ENCODE data around the gene USP43. TPM values are rescaled to one million over a fixed set of nuclear protein-coding genes. Genes with fewer than 3 reads are reported as not detected.
A peak's percentile ranks its signal among the peaks of the same experiment; 100 is the strongest.
"Not testable (repeated sequence)": the region's sequence is repeated elsewhere in the genome, so short reads cannot be mapped to it uniquely, and the experiment has no call there.

The USP43 gene
- total RNA-seq, 6 donors from 2014 or later = 5.9 to 17.9 (median 11.0) TPM

DNA sequence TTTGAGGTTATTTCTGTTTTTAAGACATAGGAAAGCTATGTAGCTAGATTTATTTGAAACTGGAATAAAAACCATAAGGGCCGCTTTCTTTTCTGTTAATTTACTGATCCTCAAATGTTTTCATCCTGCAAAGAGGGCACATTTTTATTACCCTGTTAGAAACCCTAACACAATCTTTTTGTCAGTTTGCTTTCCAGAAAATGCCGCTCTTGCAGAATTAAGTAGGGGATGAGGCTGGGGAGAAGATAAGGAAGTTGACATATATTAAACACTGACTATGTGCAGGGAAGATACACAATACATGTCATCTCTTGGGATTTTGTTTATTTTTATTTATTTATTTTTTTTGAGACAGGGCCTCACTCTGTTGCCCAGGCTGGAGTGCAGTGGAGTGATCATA lies 15.7 kb downstream of the USP43 start:
- no peaks in the 10 kb centered on the region for H3K36me3 ChIP-seq
- no peaks in the 10 kb centered on the region for H3K9me3 ChIP-seq
- H3K27me3 ChIP-seq = no peaks in the 10 kb centered on the region
- H3K4me1 ChIP-seq = no peaks in the 10 kb centered on the region
- DNase-seq (no peak), ATAC-seq (ENCODE audit: low FRiP score in 2 of 2) (no peak)
- H3K4me3 ChIP-seq = no peak overlapping the region
- H3K27ac ChIP-seq = no peak overlapping the region
- TF ChIP-seq POLR2A (IDR thresholded peaks at IDR 0.05) = no peak
- TF ChIP-seq EP300 (IDR thresholded peaks at IDR 0.05) = no peak
- TF ChIP-seq, protein P1, sequence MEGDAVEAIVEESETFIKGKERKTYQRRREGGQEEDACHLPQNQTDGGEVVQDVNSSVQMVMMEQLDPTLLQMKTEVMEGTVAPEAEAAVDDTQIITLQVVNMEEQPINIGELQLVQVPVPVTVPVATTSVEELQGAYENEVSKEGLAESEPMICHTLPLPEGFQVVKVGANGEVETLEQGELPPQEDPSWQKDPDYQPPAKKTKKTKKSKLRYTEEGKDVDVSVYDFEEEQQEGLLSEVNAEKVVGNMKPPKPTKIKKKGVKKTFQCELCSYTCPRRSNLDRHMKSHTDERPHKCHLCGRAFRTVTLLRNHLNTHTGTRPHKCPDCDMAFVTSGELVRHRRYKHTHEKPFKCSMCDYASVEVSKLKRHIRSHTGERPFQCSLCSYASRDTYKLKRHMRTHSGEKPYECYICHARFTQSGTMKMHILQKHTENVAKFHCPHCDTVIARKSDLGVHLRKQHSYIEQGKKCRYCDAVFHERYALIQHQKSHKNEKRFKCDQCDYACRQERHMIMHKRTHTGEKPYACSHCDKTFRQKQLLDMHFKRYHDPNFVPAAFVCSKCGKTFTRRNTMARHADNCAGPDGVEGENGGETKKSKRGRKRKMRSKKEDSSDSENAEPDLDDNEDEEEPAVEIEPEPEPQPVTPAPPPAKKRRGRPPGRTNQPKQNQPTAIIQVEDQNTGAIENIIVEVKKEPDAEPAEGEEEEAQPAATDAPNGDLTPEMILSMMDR (IDR thresholded peaks at IDR 0.05) = no peak
- TF ChIP-seq POLR2AphosphoS5 (IDR thresholded peaks at IDR 0.05) = no peak
- 89 to 98% methylated on average over 2 of the region's 2 CpGs for WGBS, 2 donors

DNA sequence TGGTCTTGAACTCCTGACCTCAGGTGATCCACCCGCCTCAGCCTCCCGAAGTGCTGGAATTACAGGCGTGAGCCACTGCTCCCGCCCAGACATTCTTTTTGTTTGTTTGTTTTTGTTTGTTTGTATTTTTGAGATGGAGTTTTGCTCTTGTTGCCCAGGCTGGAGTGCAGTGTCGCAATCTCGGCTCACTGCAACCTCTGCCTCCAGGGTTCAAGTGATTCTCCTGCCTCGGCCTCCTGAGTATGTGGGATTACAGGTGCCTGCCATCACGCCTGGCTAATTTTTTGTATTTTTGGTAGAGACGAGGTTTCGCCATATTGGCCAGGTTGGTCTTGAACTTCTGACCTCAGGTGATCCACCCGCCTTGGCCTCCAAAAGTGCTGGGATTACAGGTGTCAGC lies 18.2 kb downstream of the USP43 start:
- DNase-seq; H3K4me1 ChIP-seq; H3K4me3 ChIP-seq; H3K27ac ChIP-seq; H3K9me3 ChIP-seq; H3K36me3 ChIP-seq; ATAC-seq (ENCODE audit: low FRiP score in 2 of 2); H3K27me3 ChIP-seq: not testable (repeated sequence)
- WGBS, 2 donors = 91 to 92% methylated on average over 11 of the region's 11 CpGs

DNA sequence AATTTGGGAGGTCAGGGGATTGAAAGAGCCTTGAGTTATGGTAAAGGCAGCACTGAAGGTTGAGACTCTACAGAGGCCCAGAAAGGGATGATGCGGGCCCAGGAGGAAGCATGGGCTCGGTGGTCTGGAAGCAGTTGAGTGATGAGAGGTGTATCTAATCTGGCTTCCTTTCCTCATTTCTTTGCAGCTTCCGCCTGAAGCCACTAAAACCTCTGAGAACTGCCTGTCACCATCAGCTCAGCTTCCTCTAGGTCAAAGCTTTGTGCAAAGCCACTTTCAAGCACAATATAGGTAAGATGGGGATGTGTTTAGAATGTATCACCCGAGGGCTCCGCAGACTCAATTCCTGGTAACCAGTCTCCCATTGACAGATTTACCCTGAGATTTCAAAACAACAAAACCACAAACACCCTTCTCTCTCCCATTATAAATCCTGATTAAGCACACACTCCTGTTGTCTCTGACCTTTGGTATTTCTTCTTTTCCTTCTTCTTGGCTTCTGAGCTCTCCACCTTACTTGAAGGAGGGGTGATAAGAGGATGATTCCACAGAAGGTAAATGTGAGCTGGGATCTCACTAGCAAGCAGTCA lies 21.2 kb downstream of the USP43 start:
- H3K27me3 ChIP-seq = no peaks in the 10 kb centered on the region
- 63 to 77% methylated on average over 5 of the region's 5 CpGs for WGBS, 2 donors
- ATAC-seq (ENCODE audit: low FRiP score in 2 of 2) = no peak

DNA sequence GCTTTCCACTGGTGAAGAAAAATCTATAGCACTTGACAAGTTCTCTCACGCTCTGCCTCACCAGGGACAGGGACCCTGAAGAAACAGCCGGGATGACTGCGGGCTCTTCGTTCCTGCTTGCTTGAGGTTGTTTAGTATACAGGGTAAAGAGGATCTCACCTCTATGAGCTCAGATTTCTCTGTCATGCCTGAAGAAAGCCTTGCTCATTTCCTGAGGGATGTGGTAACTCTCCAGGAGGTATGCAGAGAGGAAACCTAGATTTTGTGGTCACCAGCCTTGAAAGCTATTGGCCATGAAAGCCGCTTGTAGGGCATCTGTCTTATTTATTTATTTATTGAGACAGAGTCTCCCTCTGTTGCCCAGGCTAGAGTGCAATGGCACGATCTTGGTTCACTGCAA lies 23.2 kb downstream of the USP43 start:
- Histone ChIP-seq H3K27ac (no peak overlapping the region), H3K4me1 (no peaks in the 10 kb centered on the region), H3K9me3 (no peaks in the 10 kb centered on the region), H3K4me3 (no peak overlapping the region), H3K36me3 (no peaks in the 10 kb centered on the region), H3K27me3 (no peaks in the 10 kb centered on the region)
- 62 to 65% methylated on average over 6 of the region's 6 CpGs for WGBS, 2 donors
- TF ChIP-seq EP300 (IDR thresholded peaks at IDR 0.05) (no peak), POLR2AphosphoS5 (IDR thresholded peaks at IDR 0.05) (no peak), POLR2A (IDR thresholded peaks at IDR 0.05) (no peak)
- TF ChIP-seq, protein P1 (IDR thresholded peaks at IDR 0.05) = no peak
- ATAC-seq (ENCODE audit: low FRiP score in 2 of 2) (no peak), DNase-seq (no peak)

More for the DNA sequence above, 21.2 kb downstream of the USP43 start:
- Histone ChIP-seq H3K4me1 (no peaks in the 10 kb centered on the region), H3K9me3 (no peaks in the 10 kb centered on the region), H3K4me3 (no peak overlapping the region), H3K27ac (no peak overlapping the region), H3K36me3 (no peaks in the 10 kb centered on the region)
- no peak for DNase-seq
- no peak for TF ChIP-seq EP300 (IDR thresholded peaks at IDR 0.05)
- TF ChIP-seq POLR2AphosphoS5 (IDR thresholded peaks at IDR 0.05) = no peak
- no peak for TF ChIP-seq POLR2A (IDR thresholded peaks at IDR 0.05)
- TF ChIP-seq, protein P1 (IDR thresholded peaks at IDR 0.05) = no peak

DNA sequence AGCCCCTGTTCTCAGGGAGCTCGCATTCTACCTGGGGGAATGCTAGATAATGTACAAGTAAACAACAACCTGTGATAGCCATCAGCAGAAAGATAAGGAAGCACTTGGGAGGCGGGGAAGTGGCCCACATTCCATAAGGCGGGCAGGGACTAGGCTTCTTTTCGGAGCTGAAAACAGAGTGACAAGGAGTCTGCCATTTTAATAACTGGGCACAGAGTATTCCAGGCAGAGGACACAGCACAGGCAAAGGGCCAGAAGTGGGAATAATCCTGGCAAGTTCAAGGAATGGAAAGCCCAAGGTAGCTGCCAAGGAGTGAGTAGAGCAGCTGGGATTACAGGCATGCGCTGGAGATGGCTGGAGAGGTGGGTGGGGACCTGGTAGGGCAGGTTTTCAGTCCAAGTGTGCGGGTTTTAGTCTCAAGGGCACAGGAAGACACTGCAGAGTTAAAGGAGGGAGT lies 24.3 kb downstream of the USP43 start:
- TF ChIP-seq EP300 (IDR thresholded peaks at IDR 0.05) (no peak), POLR2AphosphoS5 (IDR thresholded peaks at IDR 0.05) (peak in 1 of 2 donors; percentile 22), POLR2A (IDR thresholded peaks at IDR 0.05) (no peak)
- TF ChIP-seq, protein P1 (IDR thresholded peaks at IDR 0.05) = no peak
- H3K27ac ChIP-seq = peak overlapping the region in 1 of 4 donors; percentile 21
- H3K27me3 ChIP-seq = no peaks in the 10 kb centered on the region
- 65 to 69% methylated on average over 6 of the region's 6 CpGs for WGBS, 2 donors
- no peaks in the 10 kb centered on the region for H3K9me3 ChIP-seq
- no peaks in the 10 kb centered on the region for H3K4me1 ChIP-seq
- H3K36me3 ChIP-seq = no peaks in the 10 kb centered on the region
- ATAC-seq (ENCODE audit: low FRiP score in 2 of 2) = peak in 1 of 2 donors; percentile 66
- no peak overlapping the region for H3K4me3 ChIP-seq
- peak in 1 of 2 donors; percentile 59 for DNase-seq
